GM15510 (cell line): ENCODE measurements around the gene RAP1A.

Experiments used
- POLR2A ChIP-seq: IDR thresholded peaks from 3 replicates; pipeline ENCODE4 v1.6.1; 2011; ENCODE audit warnings: borderline replicate concordance; ENCODE audit not compliant: insufficient read length; ENCODE audit errors: extremely low read depth

RAP1A gene

GRCh38 chr1:111635324-111636009 lies 15.9 kb downstream of the RAP1A start:
- TF ChIP-seq POLR2A: no peak

GRCh38 chr1:111638320-111638719 lies 18.7 kb downstream of the RAP1A start:
- TF ChIP-seq POLR2A: no peak

GRCh38 chr1:111639602-111640198 lies 20.1 kb downstream of the RAP1A start:
- no peak for TF ChIP-seq POLR2A

- TF ChIP-seq POLR2A: no peak
Observed at GRCh38 chr1:111643097-111643496, 23.5 kb downstream of the RAP1A start.

GRCh38 chr1:111643696-111644095 lies 24.1 kb downstream of the RAP1A start:
- no peak for TF ChIP-seq POLR2A

- no peak for TF ChIP-seq POLR2A
Observed at GRCh38 chr1:111644506-111644905, 24.9 kb downstream of the RAP1A start.

GRCh38 chr1:111647736-111648135 lies 28.1 kb downstream of the RAP1A start:
- TF ChIP-seq POLR2A: no peak

- TF ChIP-seq POLR2A: no peak
Observed at GRCh38 chr1:111648806-111649205, 29.2 kb downstream of the RAP1A start.

GRCh38 chr1:111649227-111649626 lies 29.6 kb downstream of the RAP1A start:
- no peak for TF ChIP-seq POLR2A

GRCh38 chr1:111649648-111650047 lies 30.1 kb downstream of the RAP1A start:
- TF ChIP-seq POLR2A: no peak

- TF ChIP-seq POLR2A: no peak
Observed at GRCh38 chr1:111653709-111654108, 34.1 kb downstream of the RAP1A start.

- TF ChIP-seq POLR2A: no peak
Observed at GRCh38 chr1:111654839-111655238, 35.2 kb downstream of the RAP1A start.

- TF ChIP-seq POLR2A: no peak
Observed at GRCh38 chr1:111656086-111657017, 36.8 kb downstream of the RAP1A start.

- TF ChIP-seq POLR2A: no peak
Observed at GRCh38 chr1:111658622-111659021, 39.0 kb downstream of the RAP1A start.

- TF ChIP-seq POLR2A: no peak
Observed at GRCh38 chr1:111660204-111661150, 40.9 kb downstream of the RAP1A start.

GRCh38 chr1:111664652-111665051 lies 45.1 kb downstream of the RAP1A start:
- no peak for TF ChIP-seq POLR2A
